GM10266 (cell line): ENCODE measurements around the gene DOK6.

ENCODE experiments used
- DNase-seq: peaks from one replicate; pipeline ENCODE4 v3.0.0; 2012; ENCODE audit errors: extremely low spot score
- CTCF ChIP-seq: IDR thresholded peaks from 2 replicates; pipeline ENCODE4 v1.5.1; 2012; ENCODE audit warnings: mild to moderate bottlenecking, low read depth; ENCODE audit not compliant: control insufficient read depth, insufficient read depth; ENCODE audit errors: missing control alignments

The DOK6 gene

GRCh38 chr18:69725009-69725408 lies 324.3 kb downstream of the DOK6 start:
- TF ChIP-seq CTCF, result no peak
- DNase-seq, result no peak

- no peak for DNase-seq
- TF ChIP-seq CTCF, result no peak
Measured at GRCh38 chr18:69725855-69726508, 325.3 kb downstream of the DOK6 start.

GRCh38 chr18:69727912-69728572 lies 327.4 kb downstream of the DOK6 start:
- no peak for DNase-seq
- no peak for TF ChIP-seq CTCF

GRCh38 chr18:69730664-69731063 lies 330.0 kb downstream of the DOK6 start:
- no peak for DNase-seq
- no peak for TF ChIP-seq CTCF

GRCh38 chr18:69734536-69734935 lies 333.8 kb downstream of the DOK6 start:
- no peak for TF ChIP-seq CTCF
- DNase-seq, result no peak

- DNase-seq, result no peak
- no peak for TF ChIP-seq CTCF
Measured at GRCh38 chr18:69736730-69737129, 336.0 kb downstream of the DOK6 start.

GRCh38 chr18:69737851-69738250 lies 337.2 kb downstream of the DOK6 start:
- DNase-seq, result no peak

More at GRCh38 chr18:69737851-69738250, 337.2 kb downstream of the DOK6 start:
- no peak for TF ChIP-seq CTCF
